HCT116 (cell line): Measurements from ENCODE around the gene TGDS. TPM values are rescaled to one million over a fixed set of nuclear protein-coding genes. Genes with fewer than 3 reads are reported as not detected.

Experiments
- ATAC-seq: fragments of 200-7000 bp; cut with Tn5 transposase; 2 replicates; pipeline ENCODE4 v1.9.1; 2020; ENCODE audit warnings: mild to moderate bottlenecking, moderate library complexity
- BruUV-seq: library from RNA; stranded (reverse); fragments of 400-500 nt; replicated peaks from 2 replicates; lab custom pipeline; 2021; lab: Mats Ljungman, UMichigan
- CTCF ChIA-PET: fragments of 300-600 bp; sonication (Branson Sonifier 250); formaldehyde crosslinking; loops from one replicate; lab custom pipeline; 2021; ENCODE audit warnings: antibody characterized with exemption; lab: Charles Lee
- POLR2A ChIA-PET: fragments of 300-600, 350-600 bp; sonication (Branson Sonifier 250); formaldehyde crosslinking; loops from one replicate; lab custom pipeline; 2021; ENCODE audit warnings: antibody characterized with exemption; lab: Charles Lee
- RAD21 ChIA-PET, 2 experiments: fragments of 300-600 bp; sonication (Branson Sonifier 250); formaldehyde crosslinking; loops; one replicate each; lab custom pipeline; 2023; ENCODE audit warnings: low total read pairs in 2 of 2; ENCODE audit not compliant: uncharacterized antibody in 2 of 2, unreplicated experiment in 2 of 2, low non-redundant PET in 1 of 2; lab: Charles Lee
- DNase-seq: peaks from one replicate; pipeline ENCODE4 v3.0.0-alpha.2; 2010; ENCODE audit warnings: low read depth, low spot score
- H2AFZ ChIP-seq: fragments of 200-600 bp; shearing (Covaris generic), sonication (generic); 2 replicates; pipeline ENCODE4 v1.6.1; 2017; ENCODE audit warnings: low read depth, mixed run types, mixed read lengths, antibody characterized with exemption, low read length; ENCODE audit not compliant: poor library complexity, severe bottlenecking
- H3K27ac ChIP-seq: 2 replicates; pipeline ENCODE4 v1.5.1; 2012; ENCODE audit warnings: low read depth, low read length
- H3K27me3 ChIP-seq: fragments of 200-600 bp; sonication (generic); 2 replicates; pipeline ENCODE4 v1.6.1; 2016; ENCODE audit warnings: mixed run types, low read length, mixed read lengths; ENCODE audit not compliant: insufficient read depth
- H3K36me3 ChIP-seq, 2 experiments: fragments of 200-500 bp in 1 of 2; fragments of 200-600 bp in 1 of 2; sonication (Bioruptor generic) in 1 of 2; sonication (generic) in 1 of 2; 2 replicates each; pipeline versions ENCODE4 v1.5.1 to v1.6.1; 2014 to 2016; ENCODE audit warnings: low read length in 2 of 2, inconsistent platforms in 1 of 2, mixed read lengths in 1 of 2, mixed run types in 1 of 2; ENCODE audit not compliant: insufficient read depth in 2 of 2, control insufficient read depth in 1 of 2
- H3K4me1 ChIP-seq, 2 experiments: fragments of 200-600 bp in 1 of 2; sonication (generic) in 1 of 2; 2 replicates each; pipeline versions ENCODE4 v1.5.1 to v1.6.1; 2012 to 2017; ENCODE audit warnings: low read length in 2 of 2, inconsistent platforms in 1 of 2, mild to moderate bottlenecking in 1 of 2, mixed read lengths in 1 of 2, mixed run types in 1 of 2, moderate library complexity in 1 of 2; ENCODE audit not compliant: insufficient read depth in 2 of 2, control insufficient read depth in 1 of 2
- H3K4me2 ChIP-seq: fragments of 200-600 bp; sonication (generic); 2 replicates; pipeline ENCODE4 v1.6.1; 2017; ENCODE audit warnings: mixed run types, low read length, mixed read lengths
- H3K4me3 ChIP-seq, 2 experiments: fragments of 200-600 bp in 1 of 2; sonication (generic) in 1 of 2; replicated peaks in 1 of 2; 2 replicates each; pipeline ENCODE4 v1.5.1; 2011 to 2016; ENCODE audit warnings: low read length in 2 of 2, control low read depth in 1 of 2, low read depth in 1 of 2, mild to moderate bottlenecking in 1 of 2, mixed read lengths in 1 of 2, mixed run types in 1 of 2
- H3K79me2 ChIP-seq: fragments of 200-600 bp; sonication (generic); 2 replicates; pipeline ENCODE4 v1.6.1; 2017; ENCODE audit warnings: mild to moderate bottlenecking, mixed run types, low read length, moderate library complexity, mixed read lengths; ENCODE audit not compliant: insufficient read depth
- H3K9ac ChIP-seq: fragments of 200-600 bp; sonication (generic); 2 replicates; pipeline ENCODE4 v1.6.1; 2016; ENCODE audit warnings: low read length, mixed read lengths
- H3K9me2 ChIP-seq: fragments of 200-600 bp; sonication (generic), shearing (Covaris generic); 2 replicates; pipeline ENCODE4 v1.6.1; 2017; ENCODE audit warnings: mixed run types, mild to moderate bottlenecking, moderate library complexity; ENCODE audit not compliant: insufficient read depth
- H3K9me3 ChIP-seq, 2 experiments: fragments of 200-500 bp in 1 of 2; fragments of 200-600 bp in 1 of 2; sonication (Bioruptor generic) in 1 of 2; sonication (generic) in 1 of 2; 2 replicates each; pipeline ENCODE4 v1.6.1; 2014 to 2017; ENCODE audit warnings: low read length in 2 of 2, mixed read lengths in 2 of 2, inconsistent platforms in 1 of 2, low read depth in 1 of 2, mild to moderate bottlenecking in 1 of 2, mixed run types in 1 of 2, moderate library complexity in 1 of 2; ENCODE audit not compliant: control insufficient read depth in 1 of 2, insufficient read depth in 1 of 2
- H4K20me1 ChIP-seq: fragments of 200-600 bp; sonication (generic), shearing (Covaris generic); 2 replicates; pipeline ENCODE4 v1.6.1; 2017; ENCODE audit warnings: mixed run types, mild to moderate bottlenecking, moderate library complexity; ENCODE audit not compliant: insufficient read depth
- CBX3 ChIP-seq: IDR thresholded peaks from 2 replicates; pipeline ENCODE4 v1.6.1; 2012; ENCODE audit warnings: low read depth
- CEBPB ChIP-seq: IDR thresholded peaks from 2 replicates; pipeline ENCODE4 v1.6.1; 2012; ENCODE audit warnings: low read depth
- EGR1 ChIP-seq: IDR thresholded peaks from 2 replicates; pipeline ENCODE4 v1.6.1; 2012; ENCODE audit warnings: low read depth
- ELF1 ChIP-seq: IDR thresholded peaks from 2 replicates; pipeline ENCODE4 v1.6.1; 2012; ENCODE audit warnings: low read depth, borderline replicate concordance
- FOSL1 ChIP-seq: IDR thresholded peaks from 2 replicates; pipeline ENCODE4 v1.6.1; 2012; ENCODE audit warnings: low read depth
- POLR2A ChIP-seq: IDR thresholded peaks from 2 replicates; pipeline ENCODE4 v1.7.0; 2011; ENCODE audit warnings: borderline replicate concordance; ENCODE audit not compliant: insufficient read depth, insufficient read length; ENCODE audit errors: extremely low read depth
- POLR2AphosphoS5 ChIP-seq: IDR thresholded peaks from 2 replicates; pipeline ENCODE4 v1.6.1; 2011; ENCODE audit warnings: mild to moderate bottlenecking, low read depth, low read length, moderate library complexity
- SIN3A ChIP-seq: IDR thresholded peaks from 2 replicates; pipeline ENCODE4 v1.6.1; 2012; ENCODE audit warnings: low read depth
- TCF7L2 ChIP-seq: IDR thresholded peaks from 2 replicates; pipeline ENCODE4 v1.7.0; 2011; ENCODE audit warnings: borderline replicate concordance, inconsistent platforms; ENCODE audit not compliant: insufficient read depth, insufficient read length; ENCODE audit errors: extremely low read depth
- YY1 ChIP-seq: IDR thresholded peaks from 2 replicates; pipeline ENCODE4 v1.6.1; 2011; ENCODE audit warnings: low read length, low read depth, moderate library complexity, mild to moderate bottlenecking; ENCODE audit not compliant: insufficient replicate concordance; ENCODE audit errors: extremely low read depth
- intact Hi-C: fragments of 100-400 bp; cut with micrococcal nuclease; formaldehyde crosslinking; loops from 2 replicates; pipeline ENCODE4 v1.10.0; 2022
- total RNA-seq: library from RNA; stranded (reverse); gene quantifications from one replicate; pipeline ENCODE4 v1.2.1, GENCODE V29; 2021; ENCODE audit not compliant: unreplicated experiment
- TF ChIP-seq, protein P1 (sequence below): IDR thresholded peaks from 2 replicates; pipeline ENCODE4 v1.6.1; 2011; ENCODE audit warnings: mild to moderate bottlenecking, low read length, moderate library complexity; ENCODE audit not compliant: insufficient replicate concordance; ENCODE audit errors: extremely low read depth
- TF ChIP-seq, protein P2 (sequence below): IDR thresholded peaks from 2 replicates; pipeline ENCODE4 v1.6.1; 2012; ENCODE audit warnings: low read depth

The TGDS gene
- total RNA-seq, 1 experiment from 2014 or later: 16.9 TPM

DNA sequence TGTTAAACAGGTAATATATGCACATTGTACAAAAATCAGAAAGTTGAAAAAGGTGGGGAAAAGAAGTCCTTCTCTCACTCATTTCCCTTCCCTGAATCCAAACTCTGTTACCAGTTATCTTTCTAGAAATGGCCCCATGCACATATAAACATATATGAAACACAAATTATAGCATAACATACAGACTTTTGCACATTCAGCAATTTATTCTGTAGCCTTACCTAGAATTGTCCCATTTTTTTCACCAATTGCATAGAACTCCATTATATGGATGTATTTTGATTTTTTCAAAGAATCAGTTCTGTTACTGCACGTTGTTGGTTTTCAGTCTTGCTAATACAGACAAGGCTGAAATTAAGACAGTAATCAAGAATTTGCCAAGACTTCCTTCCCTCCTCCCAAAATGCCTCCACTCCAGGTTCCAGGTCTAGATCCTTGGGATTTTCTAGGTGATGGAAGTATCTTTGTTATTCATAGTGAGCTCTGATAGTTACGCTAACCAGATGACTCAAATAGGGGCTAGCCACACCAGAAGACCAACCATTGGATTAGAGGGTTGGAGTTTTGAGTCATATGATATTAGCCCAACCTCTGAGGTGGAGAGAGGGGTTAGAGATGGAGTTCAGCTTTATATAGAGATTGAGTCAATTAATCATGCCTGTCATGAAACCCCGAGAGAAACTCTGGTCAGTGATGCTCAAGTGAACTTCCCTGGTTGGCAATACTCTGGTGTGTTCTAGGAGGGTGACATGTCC, 36.5 kb upstream of the TGDS start:
- ChIA-PET CTCF (no interaction called here), RAD21 (no interaction called here), POLR2A (no interaction called here)
- Histone ChIP-seq H3K4me2 (no peak overlapping the region), H3K27me3 (no peaks in the 10 kb centered on the region), H3K9me3 (no peaks in the 10 kb centered on the region), H3K4me1 (no peaks in the 10 kb centered on the region), H2AFZ (no peak overlapping the region), H3K9me2 (no peaks in the 10 kb centered on the region), H3K9ac (no peak overlapping the region), H4K20me1 (no peaks in the 10 kb centered on the region), H3K27ac (no peak overlapping the region), H3K4me3 (no peak overlapping the region), H3K79me2 (no peaks in the 10 kb centered on the region), H3K36me3 (no peaks in the 10 kb centered on the region)
- intact Hi-C loops: no loop called here
- DNase-seq (no peak), ATAC-seq (no peak)
- TF ChIP-seq YY1: no peak
- no peak for TF ChIP-seq SIN3A
- TF ChIP-seq ELF1: no peak
- no peak for TF ChIP-seq POLR2A
- no peak for TF ChIP-seq POLR2AphosphoS5
- TF ChIP-seq EGR1: no peak
- TF ChIP-seq, protein P1, sequence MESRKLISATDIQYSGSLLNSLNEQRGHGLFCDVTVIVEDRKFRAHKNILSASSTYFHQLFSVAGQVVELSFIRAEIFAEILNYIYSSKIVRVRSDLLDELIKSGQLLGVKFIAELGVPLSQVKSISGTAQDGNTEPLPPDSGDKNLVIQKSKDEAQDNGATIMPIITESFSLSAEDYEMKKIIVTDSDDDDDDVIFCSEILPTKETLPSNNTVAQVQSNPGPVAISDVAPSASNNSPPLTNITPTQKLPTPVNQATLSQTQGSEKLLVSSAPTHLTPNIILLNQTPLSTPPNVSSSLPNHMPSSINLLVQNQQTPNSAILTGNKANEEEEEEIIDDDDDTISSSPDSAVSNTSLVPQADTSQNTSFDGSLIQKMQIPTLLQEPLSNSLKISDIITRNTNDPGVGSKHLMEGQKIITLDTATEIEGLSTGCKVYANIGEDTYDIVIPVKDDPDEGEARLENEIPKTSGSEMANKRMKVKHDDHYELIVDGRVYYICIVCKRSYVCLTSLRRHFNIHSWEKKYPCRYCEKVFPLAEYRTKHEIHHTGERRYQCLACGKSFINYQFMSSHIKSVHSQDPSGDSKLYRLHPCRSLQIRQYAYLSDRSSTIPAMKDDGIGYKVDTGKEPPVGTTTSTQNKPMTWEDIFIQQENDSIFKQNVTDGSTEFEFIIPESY: no peak
- TF ChIP-seq CBX3: no peak
- TF ChIP-seq TCF7L2: no peak
- TF ChIP-seq FOSL1: no peak
- TF ChIP-seq CEBPB: no peak
- TF ChIP-seq, protein P2, sequence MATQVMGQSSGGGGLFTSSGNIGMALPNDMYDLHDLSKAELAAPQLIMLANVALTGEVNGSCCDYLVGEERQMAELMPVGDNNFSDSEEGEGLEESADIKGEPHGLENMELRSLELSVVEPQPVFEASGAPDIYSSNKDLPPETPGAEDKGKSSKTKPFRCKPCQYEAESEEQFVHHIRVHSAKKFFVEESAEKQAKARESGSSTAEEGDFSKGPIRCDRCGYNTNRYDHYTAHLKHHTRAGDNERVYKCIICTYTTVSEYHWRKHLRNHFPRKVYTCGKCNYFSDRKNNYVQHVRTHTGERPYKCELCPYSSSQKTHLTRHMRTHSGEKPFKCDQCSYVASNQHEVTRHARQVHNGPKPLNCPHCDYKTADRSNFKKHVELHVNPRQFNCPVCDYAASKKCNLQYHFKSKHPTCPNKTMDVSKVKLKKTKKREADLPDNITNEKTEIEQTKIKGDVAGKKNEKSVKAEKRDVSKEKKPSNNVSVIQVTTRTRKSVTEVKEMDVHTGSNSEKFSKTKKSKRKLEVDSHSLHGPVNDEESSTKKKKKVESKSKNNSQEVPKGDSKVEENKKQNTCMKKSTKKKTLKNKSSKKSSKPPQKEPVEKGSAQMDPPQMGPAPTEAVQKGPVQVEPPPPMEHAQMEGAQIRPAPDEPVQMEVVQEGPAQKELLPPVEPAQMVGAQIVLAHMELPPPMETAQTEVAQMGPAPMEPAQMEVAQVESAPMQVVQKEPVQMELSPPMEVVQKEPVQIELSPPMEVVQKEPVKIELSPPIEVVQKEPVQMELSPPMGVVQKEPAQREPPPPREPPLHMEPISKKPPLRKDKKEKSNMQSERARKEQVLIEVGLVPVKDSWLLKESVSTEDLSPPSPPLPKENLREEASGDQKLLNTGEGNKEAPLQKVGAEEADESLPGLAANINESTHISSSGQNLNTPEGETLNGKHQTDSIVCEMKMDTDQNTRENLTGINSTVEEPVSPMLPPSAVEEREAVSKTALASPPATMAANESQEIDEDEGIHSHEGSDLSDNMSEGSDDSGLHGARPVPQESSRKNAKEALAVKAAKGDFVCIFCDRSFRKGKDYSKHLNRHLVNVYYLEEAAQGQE: no peak
- BruUV-seq: no TSS peak
